Tibial artery (tissue), 4 donors: ENCODE data around the gene BACH2.

ENCODE experiments used
- DNase-seq, 2 donors: peaks; one replicate each; pipeline ENCODE4 v3.0.0-alpha.2; 2019
- H3K27ac ChIP-seq, 2 donors: fragments of 200-600 bp; sonication (generic) in 1 of 2; 1 replicate in 1 of 2; 2 replicates in 1 of 2; pipeline ENCODE4 v1.5.1; 2018 to 2019; ENCODE audit warnings: mild to moderate bottlenecking in 1 of 2
- H3K27me3 ChIP-seq, 2 donors: fragments of 200-600 bp; sonication (generic) in 1 of 2; one replicate each; pipeline versions ENCODE4 v1.5.1 to v1.6.0; 2016 to 2019
- H3K36me3 ChIP-seq, 3 donors: fragments of 200-600 bp; sonication (generic) in 2 of 3; one replicate each; pipeline ENCODE4 v1.5.1; 2016 to 2019; ENCODE audit warnings: mild to moderate bottlenecking in 2 of 3
- H3K4me1 ChIP-seq, 4 donors: fragments of 200-600 bp; sonication (generic) in 2 of 4; 1 replicate in 3 of 4; 2 replicates in 1 of 4; pipeline ENCODE4 v1.5.1; 2016 to 2019
- H3K4me3 ChIP-seq, 2 donors: fragments of 200-600 bp; sonication (generic) in 1 of 2; 1 replicate in 1 of 2; 2 replicates in 1 of 2; pipeline ENCODE4 v1.5.1; 2018 to 2019; ENCODE audit warnings: mild to moderate bottlenecking in 2 of 2
- H3K9me3 ChIP-seq, 3 donors: fragments of 200-600 bp; sonication (generic) in 1 of 3; one replicate each; pipeline ENCODE4 v1.5.1; 2016 to 2019
- CTCF ChIP-seq, 2 experiments: fragments of 200-600 bp in 1 of 2; fragments of 450-650 bp in 1 of 2; IDR thresholded peaks; one replicate each; pipeline ENCODE4 v1.5.1; 2017 to 2019; ENCODE audit warnings: antibody characterized with exemption in 2 of 2, mild to moderate bottlenecking in 1 of 2, moderate library complexity in 1 of 2
- intact Hi-C: fragments of 100-400 bp; cut with DNase I; formaldehyde crosslinking; loops from one replicate; pipeline ENCODE4 v1.15.0; 2023; ENCODE audit warnings: low total_unique reads

Gene BACH2

DNA sequence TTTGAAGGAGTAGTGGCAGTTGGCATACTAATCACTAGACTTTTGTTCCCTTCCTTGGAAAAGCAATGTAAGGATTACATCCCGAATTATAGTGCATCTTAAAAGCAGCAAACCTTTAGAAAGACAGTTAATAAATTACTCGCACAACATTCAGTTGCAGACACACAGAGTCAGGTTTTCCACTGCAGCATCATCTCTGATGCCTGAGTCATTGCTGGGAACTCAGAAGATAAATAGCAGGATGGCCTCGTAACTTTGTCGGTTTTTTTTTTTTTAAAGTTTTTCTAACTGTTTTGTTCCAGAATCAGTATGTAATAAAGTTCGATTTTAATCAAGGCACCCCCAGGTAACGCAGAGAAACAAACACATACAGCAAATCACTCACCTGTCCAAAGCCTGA lies 368.0 kb downstream of the BACH2 start:
- Histone ChIP-seq H3K36me3 (peaks cover 3 to 17% (median 10%) of the 10 kb centered on the region in 3 donors), H3K27ac (no peak overlapping the region), H3K27me3 (no peaks in the 10 kb centered on the region), H3K4me3 (no peak overlapping the region), H3K9me3 (no peaks in the 10 kb centered on the region), H3K4me1 (no peaks in the 10 kb centered on the region)
- TF ChIP-seq CTCF (IDR thresholded peaks at IDR 0.05) = no peak
- intact Hi-C loops = no loop called here
- no peak for DNase-seq

DNA sequence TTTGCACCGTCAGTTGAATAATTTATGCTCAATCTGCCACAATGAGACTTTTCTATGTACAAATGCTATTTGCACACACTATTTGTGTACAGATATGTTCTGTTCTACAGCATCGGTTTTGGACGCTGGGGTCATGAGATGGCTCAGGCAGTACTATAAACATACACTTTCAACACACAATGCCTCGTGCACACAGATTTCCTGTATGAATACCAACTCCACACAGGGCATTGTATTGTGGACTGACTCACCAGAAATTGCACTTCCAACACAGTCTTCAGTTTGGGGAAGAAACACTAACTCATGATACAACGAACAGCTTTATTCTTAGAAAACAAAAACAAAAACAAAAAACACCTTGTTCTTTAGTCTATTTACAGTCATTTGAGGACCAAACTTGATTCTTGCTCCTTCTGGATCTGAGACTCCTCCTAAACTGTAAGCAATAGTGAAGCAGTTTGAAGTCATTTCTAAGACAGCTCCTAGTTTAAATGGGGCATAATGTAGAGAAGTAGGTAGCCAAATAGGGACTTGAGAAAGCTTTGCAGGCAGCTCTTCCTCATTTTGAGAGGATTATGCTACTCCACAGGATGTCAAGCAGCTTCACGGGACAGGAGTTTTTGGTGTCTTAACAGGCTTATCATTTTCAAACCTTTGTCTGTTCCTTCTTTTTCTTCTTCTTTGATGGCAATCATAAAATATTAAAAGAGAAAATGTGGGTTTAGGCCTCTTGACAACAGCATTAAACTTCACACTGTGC lies 368.7 kb downstream of the BACH2 start:
- intact Hi-C loops = no loop called here

GRCh38 chr6:89927264-89927663 lies 369.4 kb downstream of the BACH2 start:
- intact Hi-C loops = no loop called here
- Histone ChIP-seq H3K4me3 (no peak overlapping the region), H3K27ac (no peak overlapping the region), H3K36me3 (peaks cover 3 to 8% (median 3%) of the 10 kb centered on the region in 3 donors), H3K27me3 (no peaks in the 10 kb centered on the region), H3K9me3 (no peaks in the 10 kb centered on the region), H3K4me1 (no peaks in the 10 kb centered on the region)
- no peak for TF ChIP-seq CTCF (IDR thresholded peaks at IDR 0.05)
- no peak for DNase-seq

More for the DNA sequence above, 368.7 kb downstream of the BACH2 start:
- Histone ChIP-seq H3K27ac (no peak overlapping the region), H3K27me3 (no peaks in the 10 kb centered on the region), H3K9me3 (no peaks in the 10 kb centered on the region), H3K4me3 (no peak overlapping the region), H3K36me3 (peaks cover 3 to 15% (median 10%) of the 10 kb centered on the region in 3 donors), H3K4me1 (no peaks in the 10 kb centered on the region)
- DNase-seq = no peak
- TF ChIP-seq CTCF (IDR thresholded peaks at IDR 0.05) = no peak

GRCh38 chr6:89925826-89926225 lies 370.8 kb downstream of the BACH2 start:
- peaks cover 0 to 3% of the 10 kb centered on the region in 2 donors for H3K27me3 ChIP-seq

DNA sequence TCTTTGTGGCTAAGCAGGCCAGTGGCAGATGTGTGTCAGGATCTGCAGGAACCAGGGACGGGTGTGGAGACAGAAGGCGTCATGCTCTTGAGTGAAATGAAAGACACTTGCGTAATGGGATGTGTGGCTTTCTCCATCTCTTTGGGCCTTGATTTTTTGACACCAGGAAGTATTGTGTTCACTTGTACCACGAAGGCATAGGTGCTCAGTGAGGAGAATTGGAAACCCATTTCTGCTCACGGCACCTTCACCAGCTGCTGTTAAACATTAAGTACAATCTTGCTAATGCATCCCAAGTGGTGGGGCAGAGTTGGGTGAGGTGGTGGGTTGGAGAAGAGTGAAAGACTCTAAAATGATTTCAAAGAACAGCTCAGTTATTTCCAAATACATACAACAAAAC lies 372.4 kb downstream of the BACH2 start:
- Histone ChIP-seq H3K4me3 (no peak overlapping the region), H3K9me3 (no peaks in the 10 kb centered on the region)
- TF ChIP-seq CTCF (IDR thresholded peaks at IDR 0.05) = no peak

More at GRCh38 chr6:89925826-89926225, 370.8 kb downstream of the BACH2 start:
- no peak for TF ChIP-seq CTCF (IDR thresholded peaks at IDR 0.05)
- H3K27ac ChIP-seq = no peak overlapping the region
- no peak for DNase-seq
- no peaks in the 10 kb centered on the region for H3K9me3 ChIP-seq
- intact Hi-C loops = no loop called here
- H3K4me1 ChIP-seq = no peaks in the 10 kb centered on the region
- H3K4me3 ChIP-seq = no peak overlapping the region
- no peaks in the 10 kb centered on the region for H3K36me3 ChIP-seq

More for the DNA sequence above, 372.4 kb downstream of the BACH2 start:
- peaks cover 0 to 3% of the 10 kb centered on the region in 2 donors for H3K27me3 ChIP-seq
- no peaks in the 10 kb centered on the region for H3K36me3 ChIP-seq
- no peak overlapping the region for H3K27ac ChIP-seq
- DNase-seq = no peak
- no peaks in the 10 kb centered on the region for H3K4me1 ChIP-seq
- intact Hi-C loops = no loop called here
